GM18502 (cell line): Measurements from ENCODE around the gene JCAD.
"Not testable (repeated sequence)": the region's sequence is repeated elsewhere in the genome, so short reads cannot be mapped to it uniquely, and the experiment has no call there.

Source experiments
- ATAC-seq: cut with Tn5 transposase; IDR thresholded peaks from one replicate; pipeline ENCODE4 v1.9.1; 2021; ENCODE audit warnings: mild to moderate bottlenecking; ENCODE audit not compliant: unreplicated experiment, poor library complexity

JCAD gene

DNA sequence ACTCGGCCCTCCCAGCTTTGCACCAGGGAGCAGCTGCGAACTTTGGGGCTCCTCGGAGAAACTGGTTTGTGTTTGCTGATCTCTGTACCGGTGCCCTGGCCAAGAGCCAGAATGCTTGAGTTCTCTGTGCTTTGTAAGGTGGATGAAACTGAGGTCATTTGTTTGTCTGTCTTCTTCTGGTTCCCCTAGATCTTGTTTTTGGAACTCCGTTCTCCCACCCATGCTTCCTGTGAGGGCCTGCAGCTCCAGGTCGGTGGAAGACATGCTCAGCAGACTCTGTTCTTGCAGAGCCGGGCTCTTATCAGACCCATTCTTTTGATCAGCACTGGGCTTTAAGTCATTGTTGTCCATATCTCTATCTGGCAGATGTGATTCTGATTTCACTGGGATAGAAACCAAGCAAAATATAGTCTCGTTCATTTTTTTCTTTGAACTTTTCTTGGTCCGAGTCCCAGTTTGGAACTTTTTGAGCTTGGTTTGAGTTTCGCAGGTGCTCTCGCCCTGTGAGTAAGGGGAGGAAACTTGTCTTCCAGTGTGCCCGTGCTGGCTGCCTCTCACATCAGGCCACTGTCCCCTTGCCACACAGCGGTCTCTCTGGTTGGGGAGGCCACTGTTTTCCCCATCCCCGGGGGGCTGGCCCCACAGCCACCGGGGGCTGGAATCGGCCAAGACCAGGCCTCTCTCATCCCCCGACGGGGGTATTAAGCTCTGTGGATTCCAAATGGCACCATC is 31.2 kb downstream of the JCAD start:
- no peak for ATAC-seq

DNA sequence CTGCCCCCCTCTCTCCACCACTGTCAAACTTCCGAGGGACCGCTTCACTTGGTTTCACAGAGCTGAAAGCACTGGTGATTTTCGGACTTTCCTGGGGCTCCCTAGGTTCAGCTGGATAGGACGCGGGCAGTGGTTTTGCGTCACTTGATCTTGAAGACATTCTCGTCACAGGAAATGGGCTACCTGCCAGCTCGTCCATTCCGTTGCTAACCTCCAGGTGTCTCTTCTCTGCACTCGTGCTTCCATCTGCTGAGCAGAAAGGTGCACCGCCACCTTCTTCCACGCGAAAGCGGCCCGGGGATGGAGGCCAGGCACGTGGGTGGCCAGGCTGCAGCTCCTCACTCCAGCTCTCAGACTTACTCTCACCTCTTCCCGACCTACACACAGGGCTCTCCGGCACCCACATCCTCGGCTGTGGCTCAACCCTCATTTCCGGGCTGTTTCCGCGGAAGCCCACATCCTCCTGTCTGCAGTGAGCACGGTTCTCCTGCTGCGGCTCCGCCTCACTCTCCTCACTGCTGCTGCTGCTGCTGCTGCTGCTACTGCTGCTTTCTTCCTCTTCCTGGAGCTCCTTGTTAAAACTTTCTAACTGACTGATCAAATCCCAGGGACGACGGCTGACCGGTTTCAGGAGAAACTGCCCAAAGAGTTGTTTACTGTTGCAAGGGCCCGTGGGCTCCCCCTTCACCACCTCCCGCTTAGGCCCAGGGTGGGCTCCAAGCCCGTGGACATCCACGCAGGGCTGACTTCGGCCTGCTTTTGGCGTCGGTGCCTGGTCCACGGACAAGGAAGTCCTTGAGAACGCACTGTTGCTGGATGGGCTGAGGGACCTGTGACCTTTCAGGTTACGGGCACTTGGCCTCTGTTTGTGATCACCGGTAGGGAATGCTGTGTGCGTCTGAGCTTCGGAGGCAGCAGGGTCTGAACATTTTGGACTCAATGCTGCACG is 32.1 kb downstream of the JCAD start:
- peak; percentile 93 for ATAC-seq

DNA sequence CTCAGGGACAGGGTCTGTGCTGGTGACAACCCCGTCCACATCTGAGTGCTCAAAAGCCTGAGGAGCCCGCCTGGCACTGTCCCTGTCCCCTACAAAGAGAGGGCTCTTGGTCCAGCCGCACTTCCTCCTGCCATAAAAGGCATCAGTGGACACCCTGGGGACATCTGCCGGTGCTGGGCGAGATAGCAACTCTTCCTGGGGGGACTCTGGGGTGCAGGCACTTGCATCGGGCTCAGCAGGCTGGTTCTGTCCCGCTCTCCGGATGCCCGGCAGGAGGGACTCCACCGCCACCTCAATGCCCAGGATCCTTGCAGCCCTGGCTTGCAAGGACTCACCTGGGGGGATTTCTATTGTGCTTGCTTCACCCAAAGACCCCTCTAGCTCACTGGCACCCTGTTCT is 32.8 kb downstream of the JCAD start:
- no peak for ATAC-seq

DNA sequence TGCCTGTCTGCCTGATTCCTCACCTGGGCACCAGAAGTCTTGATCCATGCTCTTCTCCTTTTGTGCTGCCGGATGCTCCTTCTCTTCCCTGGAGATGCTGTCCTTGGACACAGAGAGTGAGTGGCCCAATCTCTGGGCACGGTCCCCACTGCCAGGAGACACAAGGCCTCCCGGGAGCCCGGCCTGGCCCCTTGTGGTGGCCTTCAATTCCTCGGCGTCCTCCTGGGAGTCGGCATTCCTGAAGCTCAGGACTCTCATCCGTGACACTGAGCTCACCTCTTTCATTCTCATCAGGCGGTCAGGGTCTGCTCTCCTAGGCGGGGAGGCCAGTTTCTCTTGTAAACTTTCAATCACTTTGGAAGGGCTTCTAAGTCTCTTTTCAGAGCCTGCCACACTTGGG is 33.3 kb downstream of the JCAD start:
- no peak for ATAC-seq

DNA sequence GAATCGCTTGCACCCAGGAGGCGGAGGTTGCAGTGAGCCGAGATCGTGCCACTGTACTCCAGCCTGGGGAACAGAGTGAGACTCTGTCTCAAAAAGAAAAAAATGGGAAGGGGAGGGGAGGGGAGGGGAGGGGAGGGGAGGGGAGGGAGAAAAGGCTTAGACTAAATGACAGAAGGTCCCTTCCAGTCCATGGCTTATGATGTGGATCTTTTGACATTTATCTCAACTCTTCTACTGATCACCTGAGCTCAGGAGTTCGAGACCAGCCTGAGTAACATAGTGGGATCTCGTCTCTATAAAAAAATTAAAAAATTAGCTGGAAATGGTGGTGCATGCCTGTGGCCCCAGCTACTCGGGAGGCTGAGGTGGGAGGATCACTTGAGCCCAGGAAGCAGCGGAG is 34.0 kb downstream of the JCAD start:
- ATAC-seq, result not testable (repeated sequence)

DNA sequence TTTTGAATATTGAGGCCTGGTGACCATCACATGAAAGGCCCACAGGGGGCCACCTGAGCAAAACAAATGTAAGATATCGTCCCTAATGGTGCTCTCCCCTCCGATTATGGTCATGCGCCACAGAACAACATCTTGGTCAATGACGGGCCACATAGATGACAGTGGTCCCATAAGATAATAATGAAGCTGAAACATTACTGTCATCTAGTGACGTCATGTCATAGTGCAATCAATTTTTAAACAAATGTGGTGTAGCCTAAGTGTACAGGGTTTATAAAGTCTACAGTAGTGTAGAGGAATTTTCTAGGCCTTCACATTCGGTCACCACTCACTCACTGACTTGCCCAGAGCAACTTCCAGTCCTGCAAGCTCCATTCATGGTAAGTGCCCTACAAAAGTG is 36.8 kb downstream of the JCAD start:
- no peak for ATAC-seq

DNA sequence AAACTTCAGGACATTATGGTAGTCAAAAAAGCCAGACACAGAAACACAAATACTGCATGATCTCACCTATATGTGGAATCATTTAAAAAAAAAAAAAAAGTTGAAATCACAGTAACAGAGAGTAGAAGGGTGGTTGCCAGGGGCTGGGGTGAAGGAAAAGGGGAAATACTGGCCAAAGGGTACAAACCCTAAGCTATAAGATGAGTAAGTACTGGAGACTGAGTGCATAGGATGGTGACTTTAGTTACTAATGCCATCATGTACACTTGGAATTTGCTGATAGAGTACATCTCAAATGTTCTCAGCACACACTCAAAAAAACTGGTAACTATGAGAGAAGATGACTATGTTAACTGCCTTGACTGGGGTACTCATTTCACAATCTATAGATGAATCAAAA is 39.9 kb downstream of the JCAD start:
- no peak for ATAC-seq

DNA sequence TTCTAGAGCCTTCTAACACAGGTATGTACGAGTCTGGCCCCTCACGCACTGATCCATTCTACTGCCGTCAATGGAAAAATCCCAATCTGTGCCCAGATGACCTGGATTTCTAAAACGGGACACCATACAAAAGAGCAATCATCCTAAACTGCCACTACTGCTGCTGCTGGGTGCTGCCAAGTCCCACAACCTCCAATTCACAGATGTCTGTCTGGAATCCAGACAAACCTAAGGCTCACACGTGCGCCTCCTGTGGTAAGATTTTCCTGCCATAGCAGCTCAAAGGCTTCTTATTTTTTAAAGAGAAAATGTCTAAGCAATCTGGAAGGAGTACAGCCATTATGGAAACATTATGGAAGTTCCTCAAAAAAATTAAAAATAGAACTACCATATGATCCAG is 40.9 kb downstream of the JCAD start:
- ATAC-seq, result no peak

DNA sequence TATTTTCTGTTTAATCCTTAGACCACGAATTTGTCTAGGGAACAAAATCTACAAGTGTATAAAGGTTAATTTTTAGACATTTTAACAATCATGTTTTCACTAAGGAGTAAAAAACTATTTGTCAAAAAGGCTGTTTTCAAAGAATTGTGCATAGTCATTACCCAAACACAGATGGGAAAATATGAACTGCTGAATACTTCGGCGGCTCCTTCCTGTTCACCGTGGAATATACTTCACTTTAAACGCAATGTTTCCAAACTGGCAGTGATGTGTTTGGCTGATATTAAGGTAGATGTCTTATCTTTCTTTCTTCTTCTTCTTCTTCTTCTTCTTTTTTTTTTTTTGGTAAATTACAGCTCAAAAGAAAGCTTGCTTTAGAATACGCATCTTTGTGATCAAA is 41.4 kb downstream of the JCAD start:
- no peak for ATAC-seq

DNA sequence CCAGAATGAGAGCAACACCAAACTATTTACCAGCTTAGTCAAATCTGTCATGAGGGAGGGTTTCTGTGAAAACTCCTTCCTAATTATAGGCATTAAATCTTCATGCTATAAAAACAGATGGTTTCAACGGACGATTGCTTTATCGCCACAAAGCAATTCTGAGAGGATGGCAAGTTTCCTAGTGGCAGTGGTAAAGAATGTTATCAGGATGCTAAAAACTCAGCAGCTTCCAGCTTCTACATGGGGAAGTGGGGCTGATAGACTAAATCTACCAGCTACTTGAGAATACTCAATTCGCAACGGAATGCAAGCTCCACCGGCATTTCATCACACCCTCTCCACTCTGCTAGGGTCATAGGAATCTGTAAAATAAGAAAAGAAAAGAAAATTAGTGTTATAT is 41.8 kb downstream of the JCAD start:
- ATAC-seq, result no peak

DNA sequence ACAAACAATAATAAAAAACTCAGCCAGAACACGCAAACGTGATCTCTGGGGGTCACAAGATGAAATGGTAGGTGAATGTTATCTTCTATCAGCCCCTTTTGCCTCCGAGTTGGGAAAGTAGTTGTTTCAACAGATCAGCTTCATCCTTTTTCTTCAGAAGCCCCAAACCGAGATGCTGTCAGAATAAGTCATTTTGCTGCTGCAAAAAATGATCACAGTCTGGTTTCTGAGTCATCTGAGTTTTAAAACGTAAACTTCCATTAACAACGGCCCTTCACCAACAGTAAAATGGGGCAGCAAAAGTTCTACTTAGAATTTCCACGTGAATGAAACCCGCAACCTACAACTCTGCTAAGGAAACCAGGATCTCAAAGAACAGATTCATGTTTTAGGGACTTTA is 44.9 kb downstream of the JCAD start:
- ATAC-seq, result no peak

DNA sequence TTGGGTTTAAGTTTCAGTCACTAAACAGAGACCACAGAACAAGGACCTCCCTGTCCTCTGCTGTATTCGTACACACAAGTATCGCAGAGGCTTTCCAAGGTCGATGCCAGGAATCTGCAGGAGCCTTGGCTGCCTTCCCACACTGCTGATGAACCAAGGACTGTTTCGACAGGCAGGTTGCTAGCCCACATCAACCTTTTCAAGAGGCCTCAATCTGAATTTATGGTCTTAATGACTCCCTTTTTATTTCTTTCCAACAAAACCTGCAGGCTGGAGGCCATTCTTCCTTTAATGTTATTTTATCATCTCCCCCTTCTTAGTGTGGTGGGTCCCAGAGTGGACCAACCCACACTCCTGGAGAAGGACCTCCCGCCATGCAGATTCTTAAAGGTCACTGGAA is 45.6 kb downstream of the JCAD start:
- ATAC-seq, result no peak

DNA sequence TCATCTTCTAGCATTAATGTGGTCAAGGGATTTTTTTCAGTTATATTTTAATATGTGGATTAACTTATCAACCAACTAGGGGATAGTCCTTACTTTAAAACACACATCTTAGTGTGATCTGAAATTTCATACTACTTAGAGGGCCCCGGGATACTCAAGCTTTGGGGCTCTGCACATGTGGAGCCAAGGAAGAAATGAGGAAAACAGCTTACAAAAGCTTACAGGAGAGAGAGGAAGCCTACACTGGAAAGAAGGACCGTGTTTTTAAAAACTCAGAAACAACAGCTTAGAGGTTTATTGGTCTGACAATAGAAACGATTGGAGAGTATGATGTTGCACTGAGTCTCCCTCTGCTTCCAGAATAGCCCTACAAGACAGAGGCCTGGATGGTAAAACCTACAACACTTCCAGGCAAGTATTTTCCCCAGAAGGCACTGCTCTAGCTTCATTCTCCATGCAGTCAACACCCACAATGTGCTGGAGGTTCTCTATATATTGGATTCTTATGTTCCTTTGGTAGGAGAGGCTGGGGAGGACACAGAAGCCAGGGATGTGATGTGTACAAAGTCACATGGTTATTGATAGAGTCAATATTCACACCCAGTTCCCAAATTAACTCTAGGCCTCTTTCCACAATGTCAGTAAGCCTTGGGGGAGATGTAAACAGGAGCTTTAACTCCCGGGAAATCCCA is 47.3 kb downstream of the JCAD start:
- ATAC-seq, result no peak

DNA sequence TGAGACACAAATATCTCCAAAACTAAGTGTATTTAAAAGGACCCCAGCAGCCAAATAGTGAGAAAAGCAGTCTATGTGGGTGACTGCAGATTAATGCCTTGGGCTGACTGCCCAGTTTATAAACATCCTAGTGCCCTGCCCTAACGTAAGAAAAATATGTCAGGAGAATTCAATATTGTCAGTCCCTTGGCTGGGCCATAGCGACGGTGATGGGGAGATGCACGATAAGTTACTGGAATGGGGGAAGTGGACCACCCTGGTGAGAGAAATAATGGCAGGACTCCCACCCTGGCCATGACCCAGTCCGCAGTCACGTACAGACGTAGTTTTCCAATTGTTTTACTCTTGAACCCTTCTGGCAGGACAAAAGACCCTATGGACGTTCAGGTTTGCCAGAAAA is 48.0 kb downstream of the JCAD start:
- ATAC-seq, result no peak

DNA sequence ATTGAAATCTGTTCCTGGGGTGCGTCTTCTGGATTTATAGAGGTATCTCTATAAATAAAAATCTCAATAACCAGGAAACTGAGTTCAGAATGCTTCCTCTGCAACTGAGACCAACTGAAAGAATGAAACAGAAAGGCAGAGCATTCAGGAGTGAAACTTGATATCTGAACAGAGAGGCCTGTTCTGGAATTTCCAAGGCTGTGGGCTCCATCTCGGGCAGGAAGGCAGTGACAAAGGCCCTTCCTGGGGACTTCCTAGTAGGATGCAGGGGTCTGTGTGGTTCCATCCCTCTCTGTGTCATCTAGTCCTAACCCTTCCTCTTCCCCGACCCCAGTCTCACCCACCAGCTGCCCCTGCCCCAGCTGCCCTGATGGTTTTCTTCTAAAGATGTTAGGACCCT is 52.0 kb downstream of the JCAD start:
- no peak for ATAC-seq

DNA sequence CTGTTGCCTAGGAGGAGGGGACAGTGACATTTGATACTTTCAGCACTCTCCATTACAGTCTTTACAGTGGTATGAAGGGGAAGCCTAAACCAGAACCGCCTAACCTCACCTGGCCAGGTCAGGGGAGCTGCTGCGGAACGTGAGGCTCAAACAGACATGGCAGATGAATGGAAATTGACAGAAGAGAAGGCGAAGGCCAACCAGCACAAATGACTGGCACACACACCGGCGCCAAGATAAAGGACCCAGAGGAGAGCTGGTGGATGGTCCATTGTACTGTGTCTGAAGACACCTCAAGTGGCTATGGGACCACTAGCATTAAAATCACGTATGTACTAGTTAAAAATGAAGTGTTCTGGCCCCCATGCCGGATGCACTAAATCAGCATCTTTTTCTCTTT is 53.0 kb downstream of the JCAD start:
- no peak for ATAC-seq

DNA sequence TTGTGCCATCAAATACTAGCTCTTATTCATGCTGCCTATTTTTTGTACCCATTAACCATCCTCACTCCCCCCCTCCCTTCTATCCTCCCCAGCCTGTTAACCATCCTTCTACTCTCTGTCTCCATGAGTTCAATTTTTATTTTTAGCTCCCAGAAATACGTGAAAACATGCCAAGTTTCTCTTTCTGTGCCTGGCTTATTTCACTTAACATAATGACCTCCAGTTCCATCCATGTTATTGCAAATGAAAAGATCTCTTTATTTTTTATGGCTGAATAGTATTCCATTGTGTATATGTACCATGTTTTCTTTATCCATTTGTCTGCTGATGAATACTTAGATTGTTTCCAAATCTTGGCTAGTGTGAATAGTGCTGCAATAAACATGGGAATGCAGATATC is 54.3 kb downstream of the JCAD start:
- not testable (repeated sequence) for ATAC-seq

DNA sequence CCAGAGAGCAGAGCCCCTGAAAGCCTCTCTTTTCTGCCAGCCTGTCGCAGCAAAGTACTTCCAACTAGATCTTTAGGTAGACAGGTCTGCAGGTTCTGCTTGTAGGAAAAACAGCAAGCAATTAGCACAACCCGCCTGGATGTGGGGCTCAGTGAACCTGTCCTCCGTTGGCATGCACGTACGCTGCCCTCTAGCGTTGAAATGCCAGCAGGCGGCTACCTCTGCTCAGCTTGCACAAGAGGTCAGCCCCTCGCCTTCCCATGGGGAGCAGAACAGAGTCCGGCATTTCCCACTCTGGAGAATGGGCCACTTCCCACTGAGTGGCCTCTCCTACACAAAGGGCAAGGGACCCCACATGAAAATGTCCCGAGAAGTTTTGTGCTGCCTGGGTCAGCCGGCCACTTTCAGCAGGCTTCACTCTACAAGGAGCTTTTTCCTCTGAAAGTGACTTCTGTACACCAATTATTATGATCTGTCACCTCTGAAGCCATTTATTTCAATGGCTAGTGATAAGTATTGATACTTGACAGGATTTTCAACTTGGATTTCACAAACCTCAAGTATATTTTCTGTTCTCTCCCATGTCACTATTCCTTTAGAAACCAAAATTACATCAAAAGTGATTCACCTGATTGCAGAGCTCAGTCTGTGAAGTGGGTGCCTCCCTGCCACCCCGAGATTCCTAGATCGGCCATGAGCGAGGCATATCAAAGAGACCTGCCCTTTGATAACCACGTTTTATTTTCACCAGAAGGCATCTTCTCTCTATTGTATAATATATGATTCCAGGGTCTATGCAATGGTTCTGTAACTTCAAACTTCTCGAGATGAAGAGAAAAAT is 56.7 kb downstream of the JCAD start:
- no peak for ATAC-seq

DNA sequence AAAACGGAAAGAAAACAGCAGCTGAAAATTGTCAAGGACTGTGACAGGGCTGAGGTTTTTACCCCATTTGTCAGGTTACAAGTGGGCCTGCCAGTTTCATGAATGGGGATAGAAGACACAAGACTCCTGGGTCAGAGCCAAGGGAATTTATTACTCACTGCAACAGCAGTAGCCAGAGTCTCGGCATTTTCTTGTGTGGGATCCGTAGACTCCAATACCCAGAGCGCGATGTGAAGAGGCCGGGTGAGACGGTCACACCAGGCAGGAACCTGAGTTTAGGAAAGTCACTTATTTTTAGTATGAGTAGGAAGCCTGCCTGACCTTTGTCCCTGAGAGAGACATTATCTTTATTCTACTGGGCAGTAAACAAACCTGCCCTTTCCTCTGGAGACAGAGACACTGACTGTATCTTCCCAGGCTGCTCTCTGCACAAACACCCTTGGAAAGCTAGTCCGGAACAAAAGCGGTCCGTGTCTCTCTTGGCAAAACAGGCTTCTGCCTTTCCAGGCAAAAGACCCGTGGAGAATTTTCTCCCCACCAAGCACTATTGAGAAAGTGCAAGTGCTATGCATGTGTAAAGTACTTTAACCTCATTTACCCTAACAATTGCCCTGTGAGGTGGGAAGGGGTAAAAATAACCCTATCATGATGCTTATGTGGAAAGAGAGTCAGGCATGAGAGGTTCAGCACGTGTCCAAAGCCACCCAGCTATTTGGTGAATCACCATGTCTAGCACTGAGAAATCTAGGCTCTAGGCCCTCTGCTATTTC is 58.4 kb downstream of the JCAD start:
- no peak for ATAC-seq
